Loucy (cell line): ENCODE measurements around the gene TMX3.

ENCODE experiments used
- H2AFZ ChIP-seq: fragments of 200-600 bp; sonication (generic); 2 replicates; pipeline ENCODE4 v1.6.0; 2016; ENCODE audit warnings: antibody characterized with exemption, mild to moderate bottlenecking, low read length, moderate library complexity
- H3F3A ChIP-seq: fragments of 200-600 bp; 2 replicates; pipeline ENCODE4 v1.6.0; 2016; ENCODE audit warnings: antibody characterized with exemption, low read depth, mild to moderate bottlenecking
- H3K27me3 ChIP-seq: fragments of 200-600 bp; sonication (generic); 2 replicates; pipeline ENCODE4 v1.6.1; 2014; ENCODE audit warnings: low read length, mild to moderate bottlenecking; ENCODE audit not compliant: insufficient read depth, poor library complexity, severe bottlenecking
- H3K36me3 ChIP-seq: fragments of 200-600 bp; sonication (generic); 2 replicates; pipeline ENCODE4 v1.6.1; 2016; ENCODE audit warnings: low read length; ENCODE audit not compliant: insufficient read depth
- H3K4me1 ChIP-seq: fragments of 200-600 bp; sonication (generic); 2 replicates; pipeline ENCODE4 v1.5.1; 2014; ENCODE audit warnings: low read length, mild to moderate bottlenecking; ENCODE audit not compliant: insufficient read depth, poor library complexity, severe bottlenecking
- H3K4me2 ChIP-seq: fragments of 200-600 bp; sonication (generic); 2 replicates; pipeline ENCODE4 v1.6.0; 2014; ENCODE audit warnings: antibody characterized with exemption, low read length, low read depth, mild to moderate bottlenecking; ENCODE audit not compliant: poor library complexity, severe bottlenecking
- H3K4me3 ChIP-seq: fragments of 200-600 bp; sonication (generic); 2 replicates; pipeline ENCODE4 v1.5.1; 2014; ENCODE audit warnings: low read length, mild to moderate bottlenecking, mixed read lengths; ENCODE audit not compliant: poor library complexity, severe bottlenecking
- H3K79me2 ChIP-seq: fragments of 200-600 bp; sonication (generic); 2 replicates; pipeline ENCODE4 v1.6.1; 2014; ENCODE audit warnings: low read length; ENCODE audit not compliant: insufficient read depth
- H3K9ac ChIP-seq: fragments of 200-600 bp; sonication (generic); 2 replicates; pipeline ENCODE4 v1.6.0; 2014; ENCODE audit warnings: mild to moderate bottlenecking, low read depth, low read length, moderate library complexity; ENCODE audit not compliant: poor library complexity, severe bottlenecking
- H3K9me2 ChIP-seq: fragments of 200-600 bp; sonication (generic); replicated peaks from 2 replicates; pipeline ENCODE4 v1.6.1; 2016; ENCODE audit warnings: low read depth, low read length, mixed read lengths
- H3K9me3 ChIP-seq: fragments of 200-600 bp; sonication (generic); 2 replicates; pipeline ENCODE4 v1.6.1; 2014; ENCODE audit warnings: mild to moderate bottlenecking, antibody characterized with exemption, low read length, low read depth; ENCODE audit not compliant: insufficient read depth
- H4K20me1 ChIP-seq: fragments of 200-600 bp; sonication (generic); 2 replicates; pipeline ENCODE4 v1.6.0; 2014; ENCODE audit warnings: antibody characterized with exemption, low read length, mild to moderate bottlenecking; ENCODE audit not compliant: insufficient read depth, poor library complexity, severe bottlenecking
- CTCF ChIP-seq: fragments of 200-600 bp; sonication (generic); conservative IDR thresholded peaks from 2 replicates; pipeline ENCODE4 v1.5.1; 2014; ENCODE audit warnings: mild to moderate bottlenecking, antibody characterized with exemption, low read length
- EZH2phosphoT487 ChIP-seq: fragments of 200-600 bp; IDR thresholded peaks from 2 replicates; pipeline ENCODE4 v1.6.1; 2018; ENCODE audit warnings: antibody characterized with exemption, mild to moderate bottlenecking, moderate library complexity, borderline replicate concordance

Gene TMX3

GRCh38 chr18:68727506-68727905, 12.6 kb upstream of the TMX3 start:
- no peak overlapping the region for H3K4me2 ChIP-seq
- no peaks in the 10 kb centered on the region for H3K4me1 ChIP-seq
- H3K4me3 ChIP-seq = no peak overlapping the region
- H3K27me3 ChIP-seq = no peaks in the 10 kb centered on the region
- no peak overlapping the region for H3K9ac ChIP-seq
- no peak overlapping the region for H2AFZ ChIP-seq
- H4K20me1 ChIP-seq = no peaks in the 10 kb centered on the region
- H3K9me3 ChIP-seq = no peaks in the 10 kb centered on the region
- H3K36me3 ChIP-seq = no peaks in the 10 kb centered on the region
- H3F3A ChIP-seq = no peaks in the 10 kb centered on the region
- TF ChIP-seq EZH2phosphoT487 (no peak), CTCF (no peak)
- H3K79me2 ChIP-seq = no peaks in the 10 kb centered on the region
- no peaks in the 10 kb centered on the region for H3K9me2 ChIP-seq

- Histone ChIP-seq H3K36me3 (no peaks in the 10 kb centered on the region), H3K9me3 (no peaks in the 10 kb centered on the region; the same call in 1 of the 2 replicates), H3K4me2 (no peak overlapping the region), H4K20me1 (no peaks in the 10 kb centered on the region), H3K4me3 (no peak overlapping the region), H3K9ac (no peak overlapping the region), H3K9me2 (no peaks in the 10 kb centered on the region), H3F3A (no peaks in the 10 kb centered on the region), H2AFZ (no peak overlapping the region), H3K4me1 (peaks cover 8% of the 10 kb centered on the region), H3K27me3 (no peaks in the 10 kb centered on the region), H3K79me2 (no peaks in the 10 kb centered on the region)
- TF ChIP-seq EZH2phosphoT487 = no peak
- no peak for TF ChIP-seq CTCF
These were observed 10.4 kb upstream of the TMX3 start for GRCh38 chr18:68725346-68725745.

- Histone ChIP-seq H3K36me3 (no peaks in the 10 kb centered on the region), H3K9ac (no peak overlapping the region), H3K27me3 (no peaks in the 10 kb centered on the region), H4K20me1 (no peaks in the 10 kb centered on the region), H3K79me2 (no peaks in the 10 kb centered on the region), H3K4me1 (peaks cover 8% of the 10 kb centered on the region), H2AFZ (no peak overlapping the region), H3K4me3 (no peak overlapping the region), H3K4me2 (no peak overlapping the region), H3K9me3 (no peaks in the 10 kb centered on the region; the same call in 1 of the 2 replicates), H3K9me2 (no peaks in the 10 kb centered on the region), H3F3A (no peaks in the 10 kb centered on the region)
- TF ChIP-seq EZH2phosphoT487 = no peak
- TF ChIP-seq CTCF = no peak
These were observed 9.1 kb upstream of the TMX3 start for GRCh38 chr18:68724021-68724420.
